ENCODE data around the gene SCMH1.

The SCMH1 gene

GRCh38 chr1:41051022-41051421 is 191.1 kb downstream of the SCMH1 start:
- Histone ChIP-seq H3K9me2 (ENCODE audit: low read depth, low read length) (no peaks in the 10 kb centered on the region), H2AFZ (ENCODE audit: low read length) (no peak overlapping the region), H3K4me3 (ENCODE audit: low read depth, low read length, poor library complexity, severe bottlenecking) (no peak overlapping the region), H3K27me3 (ENCODE audit: insufficient read depth, low read length) (no peaks in the 10 kb centered on the region), H3K9ac (ENCODE audit: low read length) (no peak overlapping the region), H3K79me2 (ENCODE audit: insufficient read depth, low read length) (no peaks in the 10 kb centered on the region), H3K9me3 (ENCODE audit: low read length) (no peaks in the 10 kb centered on the region), H3K4me2 (ENCODE audit: low read length) (no peak overlapping the region), H3F3A (ENCODE audit: insufficient read depth, low read length) (no peaks in the 10 kb centered on the region), H3K27ac (ENCODE audit: low read depth, low read length, poor library complexity, severe bottlenecking) (no peak overlapping the region), H3K36me3 (ENCODE audit: insufficient read depth, low read length) (peaks cover 11% of the 10 kb centered on the region), H3K4me1 (ENCODE audit: insufficient read depth, low read length, severe bottlenecking) (no peaks in the 10 kb centered on the region), H4K20me1 (ENCODE audit: insufficient read depth, low read length) (no peaks in the 10 kb centered on the region)
- no peak for TF ChIP-seq EZH2 (IDR thresholded peaks at IDR 0.05; ENCODE audit: borderline replicate concordance, low read length)

GRCh38 chr1:41048540-41048939 is 193.6 kb downstream of the SCMH1 start:
- H3K36me3 ChIP-seq (ENCODE audit: insufficient read depth, low read length): peaks cover 16% of the 10 kb centered on the region
- H4K20me1 ChIP-seq (ENCODE audit: insufficient read depth, low read length): no peaks in the 10 kb centered on the region
- H2AFZ ChIP-seq (ENCODE audit: low read length): no peak overlapping the region
- H3K4me3 ChIP-seq (ENCODE audit: low read depth, low read length, poor library complexity, severe bottlenecking): no peak overlapping the region
- no peaks in the 10 kb centered on the region for H3K4me1 ChIP-seq (ENCODE audit: insufficient read depth, low read length, severe bottlenecking)
- no peak overlapping the region for H3K4me2 ChIP-seq (ENCODE audit: low read length)
- H3K27ac ChIP-seq (ENCODE audit: low read depth, low read length, poor library complexity, severe bottlenecking): no peak overlapping the region
- no peaks in the 10 kb centered on the region for H3K9me2 ChIP-seq (ENCODE audit: low read depth, low read length)
- H3F3A ChIP-seq (ENCODE audit: insufficient read depth, low read length): no peaks in the 10 kb centered on the region
- H3K79me2 ChIP-seq (ENCODE audit: insufficient read depth, low read length): no peaks in the 10 kb centered on the region
- TF ChIP-seq EZH2 (IDR thresholded peaks at IDR 0.05; ENCODE audit: borderline replicate concordance, low read length) (no peak), CTCF (IDR thresholded peaks at IDR 0.05; ENCODE audit: low read length) (no peak)
- no peaks in the 10 kb centered on the region for H3K27me3 ChIP-seq (ENCODE audit: insufficient read depth, low read length)
- H3K9ac ChIP-seq (ENCODE audit: low read length): no peak overlapping the region
- H3K9me3 ChIP-seq (ENCODE audit: low read length): no peaks in the 10 kb centered on the region

- no peaks in the 10 kb centered on the region for H3K79me2 ChIP-seq (ENCODE audit: insufficient read depth, low read length)
- no peak overlapping the region for H3K27ac ChIP-seq (ENCODE audit: low read depth, low read length, poor library complexity, severe bottlenecking)
- H3K4me3 ChIP-seq (ENCODE audit: low read depth, low read length, poor library complexity, severe bottlenecking): no peak overlapping the region
- H4K20me1 ChIP-seq (ENCODE audit: insufficient read depth, low read length): no peaks in the 10 kb centered on the region
- H3K9me3 ChIP-seq (ENCODE audit: low read length): no peaks in the 10 kb centered on the region
- no peak for TF ChIP-seq EZH2 (IDR thresholded peaks at IDR 0.05; ENCODE audit: borderline replicate concordance, low read length)
- no peak for TF ChIP-seq CTCF (IDR thresholded peaks at IDR 0.05; ENCODE audit: low read length)
- H3K4me1 ChIP-seq (ENCODE audit: insufficient read depth, low read length, severe bottlenecking): no peaks in the 10 kb centered on the region
- no peak overlapping the region for H3K9ac ChIP-seq (ENCODE audit: low read length)
- no peaks in the 10 kb centered on the region for H3F3A ChIP-seq (ENCODE audit: insufficient read depth, low read length)
- H3K27me3 ChIP-seq (ENCODE audit: insufficient read depth, low read length): no peaks in the 10 kb centered on the region
- H3K36me3 ChIP-seq (ENCODE audit: insufficient read depth, low read length): peaks cover 16% of the 10 kb centered on the region
- no peak overlapping the region for H2AFZ ChIP-seq (ENCODE audit: low read length)
- H3K4me2 ChIP-seq (ENCODE audit: low read length): no peak overlapping the region
- H3K9me2 ChIP-seq (ENCODE audit: low read depth, low read length): no peaks in the 10 kb centered on the region
Observed at GRCh38 chr1:41046347-41046775, 195.7 kb downstream of the SCMH1 start.

GRCh38 chr1:41045740-41046139 is 196.4 kb downstream of the SCMH1 start:
- H3K4me3 ChIP-seq (ENCODE audit: low read depth, low read length, poor library complexity, severe bottlenecking): no peak overlapping the region
- no peak overlapping the region for H3K4me2 ChIP-seq (ENCODE audit: low read length)
- no peaks in the 10 kb centered on the region for H3K27me3 ChIP-seq (ENCODE audit: insufficient read depth, low read length)
- H3K9ac ChIP-seq (ENCODE audit: low read length): no peak overlapping the region
- no peaks in the 10 kb centered on the region for H3K9me2 ChIP-seq (ENCODE audit: low read depth, low read length)
- no peak overlapping the region for H3K27ac ChIP-seq (ENCODE audit: low read depth, low read length, poor library complexity, severe bottlenecking)
- H3K36me3 ChIP-seq (ENCODE audit: insufficient read depth, low read length): peaks cover 16% of the 10 kb centered on the region
- H4K20me1 ChIP-seq (ENCODE audit: insufficient read depth, low read length): no peaks in the 10 kb centered on the region
- no peaks in the 10 kb centered on the region for H3K9me3 ChIP-seq (ENCODE audit: low read length)
- H3F3A ChIP-seq (ENCODE audit: insufficient read depth, low read length): no peaks in the 10 kb centered on the region
- H2AFZ ChIP-seq (ENCODE audit: low read length): no peak overlapping the region
- H3K4me1 ChIP-seq (ENCODE audit: insufficient read depth, low read length, severe bottlenecking): no peaks in the 10 kb centered on the region
- TF ChIP-seq EZH2 (IDR thresholded peaks at IDR 0.05; ENCODE audit: borderline replicate concordance, low read length) (no peak), CTCF (IDR thresholded peaks at IDR 0.05; ENCODE audit: low read length) (no peak)
- H3K79me2 ChIP-seq (ENCODE audit: insufficient read depth, low read length): no peaks in the 10 kb centered on the region
